Kidney glomerular epithelial cell (primary cell): ENCODE data around the gene INPP5J.

Source experiments
- DNase-seq: peaks from one replicate; lab custom pipeline; 2025; lab: John Stamatoyannopoulos, UW

The INPP5J gene

GRCh38 chr22:31124811-31125465, 2.2 kb downstream of the INPP5J start:
- DNase-seq, result no peak

GRCh38 chr22:31125521-31126117, 2.9 kb downstream of the INPP5J start:
- DNase-seq, result no peak

- DNase-seq, result no peak
Observed at GRCh38 chr22:31126128-31126868, 3.5 kb downstream of the INPP5J start.

- no peak for DNase-seq
Observed at GRCh38 chr22:31126869-31127175, 4.1 kb downstream of the INPP5J start.

GRCh38 chr22:31127181-31127772, 4.5 kb downstream of the INPP5J start:
- no peak for DNase-seq

- no peak for DNase-seq
Observed at GRCh38 chr22:31128156-31128555, 5.4 kb downstream of the INPP5J start.

- DNase-seq, result no peak
Observed at GRCh38 chr22:31130873-31131272, 8.1 kb downstream of the INPP5J start.

GRCh38 chr22:31133911-31134310, 11.1 kb downstream of the INPP5J start:
- DNase-seq, result no peak

- DNase-seq, result no peak
Observed at GRCh38 chr22:31134688-31135087, 11.9 kb downstream of the INPP5J start.

- DNase-seq, result no peak
Observed at GRCh38 chr22:31135706-31136105, 12.9 kb downstream of the INPP5J start.

GRCh38 chr22:31136155-31136554, 13.4 kb downstream of the INPP5J start:
- no peak for DNase-seq

GRCh38 chr22:31136711-31137110, 13.9 kb downstream of the INPP5J start:
- no peak for DNase-seq

GRCh38 chr22:31137721-31138120, 15.0 kb downstream of the INPP5J start:
- no peak for DNase-seq

GRCh38 chr22:31138126-31138525, 15.4 kb downstream of the INPP5J start:
- no peak for DNase-seq

- no peak for DNase-seq
Observed at GRCh38 chr22:31139066-31139465, 16.3 kb downstream of the INPP5J start.

GRCh38 chr22:31139866-31140716, 17.3 kb downstream of the INPP5J start, which contains the start of gene PLA2G3:
Gene PLA2G3, minus strand, starts transcription at chr22:31140508. Its CDS starts 154 bp downstream, at chr22:31140354.
- DNase-seq, result no peak

- DNase-seq, result no peak
Observed at GRCh38 chr22:31140746-31141145, 18.0 kb downstream of the INPP5J start.

GRCh38 chr22:31141551-31141950, 18.8 kb downstream of the INPP5J start:
- no peak for DNase-seq

GRCh38 chr22:31142285-31142684, 19.5 kb downstream of the INPP5J start:
- no peak for DNase-seq

GRCh38 chr22:31143038-31143437, 20.3 kb downstream of the INPP5J start:
- no peak for DNase-seq

- DNase-seq, result no peak
Observed at GRCh38 chr22:31143537-31143936, 20.8 kb downstream of the INPP5J start.

GRCh38 chr22:31144223-31144622, 21.5 kb downstream of the INPP5J start:
- no peak for DNase-seq
